Measurements from ENCODE around the gene NFIB. TPM values are rescaled to one million over a fixed set of nuclear protein-coding genes. Genes with fewer than 3 reads are reported as not detected.

NFIB gene
- total RNA-seq, 1 donor from 2014 or later, result 9.4 TPM

DNA sequence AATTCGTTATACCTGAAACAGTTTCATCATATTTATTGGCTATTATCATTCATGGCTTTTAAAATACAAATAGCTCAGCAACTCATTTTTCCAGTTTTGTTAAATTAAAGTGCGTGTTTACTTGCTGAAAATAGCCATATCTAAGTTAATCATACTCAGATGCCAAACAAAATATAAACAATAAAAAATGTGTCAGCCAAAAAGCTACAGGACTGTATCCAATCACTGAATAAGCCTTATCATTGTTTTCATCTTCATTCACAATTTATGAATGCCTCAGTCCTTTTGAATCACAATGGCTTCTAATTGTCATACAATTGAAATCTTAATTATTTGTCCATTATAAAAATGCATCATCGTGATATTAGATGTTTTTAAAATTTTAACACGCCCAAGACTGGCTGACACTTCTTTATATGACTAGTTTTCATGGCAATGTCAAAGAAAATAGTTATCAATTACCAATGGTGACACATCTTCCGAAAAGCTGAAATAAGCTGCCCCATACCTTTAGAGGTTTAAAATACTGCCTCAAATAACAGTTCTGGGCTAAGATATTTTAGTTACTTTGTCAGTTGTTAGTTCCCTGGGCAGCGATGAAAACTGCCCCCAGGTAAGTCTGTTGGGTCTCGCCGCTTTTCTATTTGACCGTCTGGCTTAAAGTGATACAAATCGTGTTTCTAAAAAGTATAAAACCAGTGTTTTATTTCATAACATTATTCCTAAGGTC lies 1.8 kb downstream of the NFIB start:
- H3K27ac ChIP-seq (ENCODE audit: low read depth, low read length), result peak overlapping the region; percentile 78
- TF ChIP-seq, protein P1, sequence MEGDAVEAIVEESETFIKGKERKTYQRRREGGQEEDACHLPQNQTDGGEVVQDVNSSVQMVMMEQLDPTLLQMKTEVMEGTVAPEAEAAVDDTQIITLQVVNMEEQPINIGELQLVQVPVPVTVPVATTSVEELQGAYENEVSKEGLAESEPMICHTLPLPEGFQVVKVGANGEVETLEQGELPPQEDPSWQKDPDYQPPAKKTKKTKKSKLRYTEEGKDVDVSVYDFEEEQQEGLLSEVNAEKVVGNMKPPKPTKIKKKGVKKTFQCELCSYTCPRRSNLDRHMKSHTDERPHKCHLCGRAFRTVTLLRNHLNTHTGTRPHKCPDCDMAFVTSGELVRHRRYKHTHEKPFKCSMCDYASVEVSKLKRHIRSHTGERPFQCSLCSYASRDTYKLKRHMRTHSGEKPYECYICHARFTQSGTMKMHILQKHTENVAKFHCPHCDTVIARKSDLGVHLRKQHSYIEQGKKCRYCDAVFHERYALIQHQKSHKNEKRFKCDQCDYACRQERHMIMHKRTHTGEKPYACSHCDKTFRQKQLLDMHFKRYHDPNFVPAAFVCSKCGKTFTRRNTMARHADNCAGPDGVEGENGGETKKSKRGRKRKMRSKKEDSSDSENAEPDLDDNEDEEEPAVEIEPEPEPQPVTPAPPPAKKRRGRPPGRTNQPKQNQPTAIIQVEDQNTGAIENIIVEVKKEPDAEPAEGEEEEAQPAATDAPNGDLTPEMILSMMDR (IDR thresholded peaks at IDR 0.05; ENCODE audit: insufficient read depth, low read depth, low read length), result no peak
- TF ChIP-seq EZH2 (IDR thresholded peaks at IDR 0.05; ENCODE audit: insufficient read depth, low read length), result no peak
- FAIRE-seq (peak; percentile 32), DNase-seq (ENCODE audit: low read depth) (no peak)
- H4K20me1 ChIP-seq (ENCODE audit: insufficient read depth, low read length), result peaks cover 5% of the 10 kb centered on the region
- H3K4me3 ChIP-seq (ENCODE audit: insufficient read depth, low read depth, low read length), result peak overlapping the region; percentile 88
- Mint-ChIP-seq H3K4me1 (ENCODE audit: low read depth, unreplicated experiment) (peaks cover 15% of the 10 kb centered on the region), H3K36me3 (ENCODE audit: low read depth, unreplicated experiment) (peaks cover 4% of the 10 kb centered on the region), H3K27ac (ENCODE audit: unreplicated experiment) (peak overlapping the region; percentile 2), H3K27me3 (ENCODE audit: low read depth, unreplicated experiment) (peaks cover 16% of the 10 kb centered on the region), H3K9me3 (ENCODE audit: unreplicated experiment) (no peaks in the 10 kb centered on the region), H3K4me3 (ENCODE audit: unreplicated experiment) (peak overlapping the region; percentile 91)
- no peaks in the 10 kb centered on the region for H3K27me3 ChIP-seq (ENCODE audit: insufficient read depth, low read length)
- peaks cover 70% of the 10 kb centered on the region for H3K79me2 ChIP-seq (ENCODE audit: insufficient read depth, low read length)
- H3K4me2 ChIP-seq (ENCODE audit: low read length), result peak overlapping the region; percentile 96
- no peaks in the 10 kb centered on the region for H3K36me3 ChIP-seq (ENCODE audit: insufficient read depth, low read length)
- no peak overlapping the region for H2AFZ ChIP-seq (ENCODE audit: low read depth, low read length)
- peak overlapping the region; percentile 94 for H3K9ac ChIP-seq (ENCODE audit: low read length)
- H3K9me3 ChIP-seq (ENCODE audit: insufficient read depth, low read depth, low read length), result no peaks in the 10 kb centered on the region
- peaks cover 39% of the 10 kb centered on the region for H3K4me1 ChIP-seq (ENCODE audit: insufficient read depth, low read length)

GRCh38 chr9:14311171-14311949 lies 2.6 kb downstream of the NFIB start:
- peak overlapping the region; percentile 78 for H3K27ac ChIP-seq (ENCODE audit: low read depth, low read length)
- no peaks in the 10 kb centered on the region for H3K27me3 ChIP-seq (ENCODE audit: insufficient read depth, low read length)
- Mint-ChIP-seq H3K4me1 (ENCODE audit: low read depth, unreplicated experiment) (peaks cover 9% of the 10 kb centered on the region), H3K9me3 (ENCODE audit: unreplicated experiment) (no peaks in the 10 kb centered on the region), H3K36me3 (ENCODE audit: low read depth, unreplicated experiment) (peaks cover 8% of the 10 kb centered on the region), H3K27ac (ENCODE audit: unreplicated experiment) (no peak overlapping the region), H3K4me3 (ENCODE audit: unreplicated experiment) (peak overlapping the region; percentile 46), H3K27me3 (ENCODE audit: low read depth, unreplicated experiment) (peaks cover 20% of the 10 kb centered on the region)
- H3K4me1 ChIP-seq (ENCODE audit: insufficient read depth, low read length), result peaks cover 45% of the 10 kb centered on the region
- H3K9me3 ChIP-seq (ENCODE audit: insufficient read depth, low read depth, low read length), result no peaks in the 10 kb centered on the region
- peaks cover 5% of the 10 kb centered on the region for H4K20me1 ChIP-seq (ENCODE audit: insufficient read depth, low read length)
- no peak for DNase-seq (ENCODE audit: low read depth)
- H3K4me2 ChIP-seq (ENCODE audit: low read length), result peak overlapping the region; percentile 96
- no peak for FAIRE-seq
- H3K9ac ChIP-seq (ENCODE audit: low read length), result peak overlapping the region; percentile 94
- no peaks in the 10 kb centered on the region for H3K36me3 ChIP-seq (ENCODE audit: insufficient read depth, low read length)
- H2AFZ ChIP-seq (ENCODE audit: low read depth, low read length), result no peak overlapping the region
- H3K4me3 ChIP-seq (ENCODE audit: insufficient read depth, low read depth, low read length), result peak overlapping the region; percentile 88
- H3K79me2 ChIP-seq (ENCODE audit: insufficient read depth, low read length), result peaks cover 74% of the 10 kb centered on the region
- TF ChIP-seq EZH2 (IDR thresholded peaks at IDR 0.05; ENCODE audit: insufficient read depth, low read length), result no peak
- TF ChIP-seq, protein P1 (IDR thresholded peaks at IDR 0.05; ENCODE audit: insufficient read depth, low read depth, low read length), result no peak
